NT2/D1 (cell line): ENCODE results near the gene SLC6A13.

Experiments
- SUZ12 ChIP-seq: IDR thresholded peaks from 2 replicates; pipeline ENCODE4 v1.6.1; 2011; ENCODE audit not compliant: insufficient read length, insufficient read depth; ENCODE audit errors: extremely low read depth
- YY1 ChIP-seq: IDR thresholded peaks from 2 replicates; pipeline ENCODE4 v1.6.1; 2011; ENCODE audit not compliant: insufficient read length, insufficient read depth
- ZNF274 ChIP-seq: IDR thresholded peaks from 2 replicates; pipeline ENCODE4 v1.6.1; 2011; ENCODE audit warnings: mild to moderate bottlenecking, low read depth, low read length

DNA sequence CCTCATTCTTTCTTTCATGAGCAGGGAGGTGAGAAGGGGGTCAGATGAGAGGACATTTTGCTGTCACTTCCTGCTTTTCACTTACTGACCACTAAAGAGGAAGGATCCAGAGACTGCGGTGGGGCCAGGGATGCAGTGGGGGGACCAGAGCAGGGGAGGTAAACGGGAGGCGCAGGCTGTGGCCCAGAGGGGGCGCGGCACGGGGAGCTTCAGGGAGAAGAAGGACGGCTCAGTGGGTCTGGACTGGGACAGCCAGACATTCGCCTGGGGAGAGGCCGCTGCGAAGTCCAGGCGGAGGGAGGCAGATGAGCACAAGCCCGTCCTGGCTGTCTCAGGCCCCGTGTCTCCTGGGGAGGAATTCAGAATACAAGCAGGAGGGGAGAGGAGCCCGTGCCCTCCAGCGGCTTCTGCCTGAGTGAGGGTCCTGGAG lies 89.9 kb downstream of the SLC6A13 start:
- TF ChIP-seq ZNF274 (no peak), YY1 (no peak), SUZ12 (no peak)
